D721Med (cell line): ENCODE results near the gene FIS1.

ENCODE experiments used
- DNase-seq: peaks from one replicate; pipeline ENCODE4 v3.0.0; 2011; ENCODE audit warnings: low spot score; ENCODE audit not compliant: insufficient read length
- FAIRE-seq: peaks from 2 replicates; lab custom pipeline; 2011; peaks lifted over from hg19 to GRCh38; lab: Jason Lieb, UNC
- TF ChIP-seq, protein P1 (sequence below): IDR thresholded peaks from 2 replicates; pipeline ENCODE4 v1.5.1; 2012; ENCODE audit warnings: mild to moderate bottlenecking, control low read depth; ENCODE audit not compliant: insufficient read depth; ENCODE audit errors: missing control alignments

Gene FIS1

DNA sequence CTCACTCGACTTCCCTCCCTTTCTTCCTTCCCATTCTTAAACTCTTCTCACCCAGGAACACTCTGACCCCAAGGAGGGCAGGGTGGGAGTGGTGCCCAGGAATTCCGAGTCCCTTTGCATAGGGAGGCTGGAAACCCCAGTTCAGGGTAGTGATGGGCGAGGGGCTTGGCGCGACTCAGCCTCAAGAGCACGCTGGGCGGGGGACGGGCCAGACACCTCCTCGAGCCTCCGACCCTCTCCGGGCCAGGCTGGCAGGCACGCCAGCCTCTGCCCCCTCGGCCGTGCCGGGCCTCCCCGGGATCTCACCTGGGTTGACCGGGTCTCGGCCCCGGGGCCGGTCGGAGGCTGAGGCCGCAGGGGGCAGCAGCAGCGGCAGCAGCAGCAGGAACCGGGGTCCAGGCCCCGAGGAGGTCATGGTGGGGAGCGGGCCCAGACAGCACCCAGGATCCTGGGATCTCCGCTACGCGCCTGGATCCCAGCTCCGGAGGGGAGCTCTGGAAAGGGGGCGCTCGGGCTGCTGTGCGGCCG, 28.0 kb downstream of the FIS1 start:
- DNase-seq (no peak), FAIRE-seq (no peak)
- TF ChIP-seq, protein P1, sequence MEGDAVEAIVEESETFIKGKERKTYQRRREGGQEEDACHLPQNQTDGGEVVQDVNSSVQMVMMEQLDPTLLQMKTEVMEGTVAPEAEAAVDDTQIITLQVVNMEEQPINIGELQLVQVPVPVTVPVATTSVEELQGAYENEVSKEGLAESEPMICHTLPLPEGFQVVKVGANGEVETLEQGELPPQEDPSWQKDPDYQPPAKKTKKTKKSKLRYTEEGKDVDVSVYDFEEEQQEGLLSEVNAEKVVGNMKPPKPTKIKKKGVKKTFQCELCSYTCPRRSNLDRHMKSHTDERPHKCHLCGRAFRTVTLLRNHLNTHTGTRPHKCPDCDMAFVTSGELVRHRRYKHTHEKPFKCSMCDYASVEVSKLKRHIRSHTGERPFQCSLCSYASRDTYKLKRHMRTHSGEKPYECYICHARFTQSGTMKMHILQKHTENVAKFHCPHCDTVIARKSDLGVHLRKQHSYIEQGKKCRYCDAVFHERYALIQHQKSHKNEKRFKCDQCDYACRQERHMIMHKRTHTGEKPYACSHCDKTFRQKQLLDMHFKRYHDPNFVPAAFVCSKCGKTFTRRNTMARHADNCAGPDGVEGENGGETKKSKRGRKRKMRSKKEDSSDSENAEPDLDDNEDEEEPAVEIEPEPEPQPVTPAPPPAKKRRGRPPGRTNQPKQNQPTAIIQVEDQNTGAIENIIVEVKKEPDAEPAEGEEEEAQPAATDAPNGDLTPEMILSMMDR = no peak

DNA sequence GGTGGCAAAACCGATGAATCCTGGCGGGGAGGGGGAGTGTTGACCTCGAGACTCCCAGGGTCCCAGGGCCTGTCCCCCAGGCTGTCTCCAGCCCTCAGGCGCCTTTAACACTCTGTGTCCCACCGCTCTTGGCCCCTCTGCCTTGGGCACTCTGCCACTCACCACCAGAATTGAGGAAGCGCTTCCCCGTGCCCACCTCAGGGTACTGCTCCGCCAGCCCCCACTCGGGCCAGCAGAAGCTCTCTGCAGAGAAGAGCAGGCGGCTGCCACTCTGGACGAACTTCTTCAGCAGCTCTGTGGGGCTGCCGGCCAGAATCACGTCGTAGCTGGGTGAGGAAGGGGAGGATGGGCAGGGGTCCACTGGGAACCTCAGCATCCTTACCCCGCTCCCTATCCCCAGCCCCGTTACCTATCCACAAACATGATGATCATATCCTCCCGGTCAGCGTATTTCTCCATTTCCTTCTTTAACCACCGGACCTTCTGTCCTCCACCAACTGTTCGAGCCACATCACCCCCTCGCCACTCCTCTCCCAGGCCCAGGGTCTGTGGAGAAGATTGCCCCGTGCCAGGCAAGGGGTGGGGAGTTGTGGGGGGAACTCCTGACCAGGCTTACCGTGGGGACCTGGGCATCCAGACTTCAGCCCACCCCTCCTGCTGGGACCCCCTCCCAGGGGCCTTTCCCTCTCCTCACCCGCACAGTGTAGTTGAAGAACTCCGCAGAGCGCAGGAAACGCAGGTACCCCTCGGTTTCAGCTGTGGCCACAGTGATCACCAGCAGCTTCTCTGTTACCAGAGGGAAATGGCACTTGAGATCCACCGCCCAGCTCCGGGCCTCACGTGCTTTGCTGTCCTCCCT, 28.7 kb downstream of the FIS1 start:
- TF ChIP-seq, protein P1 = no peak
- no peak for DNase-seq
- no peak for FAIRE-seq

DNA sequence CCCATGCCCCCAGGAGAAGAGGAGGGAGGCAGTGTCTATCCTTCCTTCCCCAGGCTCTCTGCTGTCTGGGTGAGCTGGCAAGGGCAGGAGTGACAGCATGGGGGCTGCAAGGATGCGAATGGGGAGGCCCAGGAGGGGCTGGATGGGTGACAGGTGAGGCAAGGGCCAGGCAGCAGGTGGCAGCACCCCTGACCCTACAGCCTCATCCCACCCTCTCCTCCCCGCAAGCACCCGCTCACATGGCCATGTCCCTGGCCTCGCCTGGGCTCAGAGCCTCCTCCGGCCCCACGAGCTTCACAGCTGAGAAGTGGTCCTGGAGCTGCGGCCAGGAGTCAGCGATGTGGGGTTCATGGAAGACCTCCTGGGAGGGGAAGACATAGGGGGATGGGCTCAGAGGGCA, 32.9 kb downstream of the FIS1 start:
- FAIRE-seq = no peak
- DNase-seq = no peak
- TF ChIP-seq, protein P1 = no peak

GRCh38 chr7:101211501-101211900, 33.4 kb downstream of the FIS1 start:
- FAIRE-seq (no peak), DNase-seq (no peak)
- TF ChIP-seq, protein P1 = no peak

DNA sequence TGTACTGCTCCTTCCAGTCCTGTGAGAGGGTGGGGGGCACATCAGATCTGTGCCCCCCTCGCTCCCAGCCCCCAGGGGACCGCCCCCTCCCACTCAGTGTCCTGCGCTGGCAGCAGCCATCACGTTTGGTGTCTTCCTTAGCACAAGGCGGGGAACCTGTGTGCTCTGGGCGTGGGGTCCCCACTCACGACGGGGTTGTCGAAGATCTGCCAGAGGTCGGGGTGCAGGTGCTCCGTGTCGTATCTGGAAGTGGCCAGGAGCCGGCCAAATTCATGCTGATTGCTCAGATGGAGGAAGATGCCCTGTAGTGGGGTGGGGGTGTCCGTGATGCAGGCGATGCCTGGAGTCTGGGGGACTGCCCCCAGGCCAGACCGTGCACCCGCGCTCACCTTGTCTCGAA, 34.7 kb downstream of the FIS1 start:
- DNase-seq = no peak
- TF ChIP-seq, protein P1 = no peak
- FAIRE-seq = no peak

GRCh38 chr7:101208794-101209193, 36.1 kb downstream of the FIS1 start:
- TF ChIP-seq, protein P1 = no peak
- FAIRE-seq (no peak), DNase-seq (no peak)

DNA sequence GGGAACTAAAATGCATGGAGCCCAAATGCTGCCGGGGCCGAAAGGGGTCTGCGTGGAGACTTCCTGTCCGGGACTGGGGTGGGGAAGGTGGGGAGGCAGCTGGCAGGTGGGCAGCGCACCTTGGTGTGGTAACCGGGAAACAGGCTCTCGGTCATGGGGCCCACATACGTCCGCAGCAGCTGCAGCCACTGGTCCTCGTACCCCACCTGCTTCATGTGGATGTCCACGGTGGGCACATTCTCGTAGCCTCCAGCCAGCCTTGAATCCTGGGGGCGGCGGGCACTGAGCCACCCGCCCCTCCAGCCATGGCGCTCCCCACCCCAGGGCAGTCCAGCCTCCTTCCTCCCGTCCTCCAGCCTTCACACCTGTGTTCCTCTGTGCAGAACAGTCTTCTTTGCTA, 37.4 kb downstream of the FIS1 start:
- TF ChIP-seq, protein P1 = no peak
- DNase-seq = no peak
- FAIRE-seq = no peak
